Sigmoid colon (tissue), 7 donors: ENCODE measurements around the gene UROC1. TPM values are rescaled to one million over a fixed set of nuclear protein-coding genes. Genes with fewer than 3 reads are reported as not detected.

Experiments
- DNase-seq: peaks from one replicate; pipeline ENCODE4 v3.0.0-alpha.2; 2019
- H3K27ac ChIP-seq, 4 donors: fragments of 200-600 bp; sonication (generic); one replicate each; pipeline ENCODE4 v1.5.1; 2016 to 2019; ENCODE audit warnings: mild to moderate bottlenecking in 1 of 4
- H3K27me3 ChIP-seq, 3 donors: fragments of 200-600 bp; sonication (generic); one replicate each; pipeline ENCODE4 v1.5.1; 2019; ENCODE audit warnings: mild to moderate bottlenecking in 1 of 3
- H3K36me3 ChIP-seq, 4 donors: fragments of 200-600 bp; sonication (generic); one replicate each; pipeline ENCODE4 v1.5.1; 2016 to 2019
- H3K4me1 ChIP-seq, 4 donors: fragments of 200-600 bp; sonication (generic); one replicate each; pipeline ENCODE4 v1.5.1; 2017 to 2019
- H3K4me3 ChIP-seq, 4 donors: fragments of 200-600 bp; sonication (generic); one replicate each; pipeline ENCODE4 v1.5.1; 2017 to 2019; ENCODE audit warnings: mild to moderate bottlenecking in 2 of 4, moderate library complexity in 1 of 4
- H3K9me3 ChIP-seq, 4 donors: fragments of 200-600 bp in 3 of 4; sonication (generic) in 3 of 4; one replicate each; pipeline versions ENCODE4 v1.5.1 to v1.6.1; 2013 to 2019
- CTCF ChIP-seq, 4 experiments: fragments of 450-650 bp in 3 of 4; fragments of 200-600 bp in 1 of 4; IDR thresholded peaks; one replicate each; pipeline ENCODE4 v1.5.1; 2016 to 2019; ENCODE audit warnings: antibody characterized with exemption in 4 of 4, mild to moderate bottlenecking in 3 of 4, moderate library complexity in 2 of 4
- EP300 ChIP-seq, 4 donors: sonication (generic); formaldehyde crosslinking; IDR thresholded peaks; one replicate each; pipeline ENCODE4 v1.6.1; 2017; ENCODE audit warnings: antibody characterized with exemption in 4 of 4
- POLR2A ChIP-seq, 2 donors: fragments of 450-650 bp; IDR thresholded peaks; one replicate each; pipeline ENCODE4 v1.6.1; 2016; ENCODE audit warnings: antibody characterized with exemption in 2 of 2, mild to moderate bottlenecking in 2 of 2, moderate library complexity in 2 of 2
- POLR2AphosphoS5 ChIP-seq, 4 donors: sonication (generic); formaldehyde crosslinking; IDR thresholded peaks; one replicate each; pipeline ENCODE4 v1.6.1; 2017; ENCODE audit warnings: antibody characterized with exemption in 4 of 4
- WGBS, 2 donors: extraction: QIAGEN DNeasy Blood & Tissue Kit; methylation state at CpG; one replicate each; pipeline ENCODE4 v1.1.7; 2013; 5-methylcytosine and 5-hydroxymethylcytosine counted together
- intact Hi-C: fragments of 100-400 bp; cut with DNase I; formaldehyde crosslinking; loops from one replicate; pipeline ENCODE4 v1.15.1; 2023
- polyA plus RNA-seq, 3 donors: library from polyadenylated mRNA; stranded (reverse); fragments of 200-250 nt; gene quantifications; one replicate each; pipeline ENCODE4 v1.2.3, GENCODE V29; 2013
- total RNA-seq, 4 donors: library from RNA; depleted of rRNA; stranded (reverse); fragments of >200 nt; gene quantifications; one replicate each; pipeline ENCODE4 v1.1.0, GENCODE V29; 2016
- donor health status: healthy with polysubstance abuse.
- donor health status: Bipolar disorder and iron deficiency.
- donor health status: healthy.

Gene UROC1
- total and polyA plus RNA-seq, 7 donors: 0.03 TPM; not detected in 6

- Histone ChIP-seq H3K27me3 (no peaks in the 10 kb centered on the region), H3K4me1 (peaks cover 0 to 12% (median 7%) of the 10 kb centered on the region in 4 donors), H3K27ac (no peak overlapping the region), H3K9me3 (no peaks in the 10 kb centered on the region), H3K36me3 (peaks cover 11 to 41% (median 23%) of the 10 kb centered on the region in 4 donors), H3K4me3 (no peak overlapping the region)
- TF ChIP-seq POLR2AphosphoS5 (IDR thresholded peaks at IDR 0.05) (no peak), POLR2A (IDR thresholded peaks at IDR 0.05) (no peak)
- intact Hi-C loops: no loop called here
- WGBS, 2 donors: 96 to 97% methylated on average over 2 of the region's 2 CpGs
- DNase-seq: no peak
These were observed 70.8 kb downstream of the UROC1 start for GRCh38 chr3:126446791-126447190.

- H3K36me3 ChIP-seq: peaks cover 7 to 41% (median 20%) of the 10 kb centered on the region in 4 donors
- H3K4me1 ChIP-seq: peaks cover 0 to 12% (median 7%) of the 10 kb centered on the region in 4 donors
- H3K27me3 ChIP-seq: no peaks in the 10 kb centered on the region
- DNase-seq: peak; percentile 48
- no peak overlapping the region for H3K4me3 ChIP-seq
- H3K9me3 ChIP-seq: no peaks in the 10 kb centered on the region
- WGBS, 2 donors: 94 to 97% methylated on average over 8 of the region's 8 CpGs
- intact Hi-C loops: no loop called here
- TF ChIP-seq POLR2AphosphoS5 (IDR thresholded peaks at IDR 0.05) (no peak), CTCF (IDR thresholded peaks at IDR 0.05) (no peak)
- no peak overlapping the region for H3K27ac ChIP-seq
These were observed 71.3 kb downstream of the UROC1 start for GRCh38 chr3:126446301-126446700.

- WGBS, 2 donors: 65 to 82% methylated on average over 5 of the region's 5 CpGs
- intact Hi-C loops: no loop called here
- no peak overlapping the region for H3K27ac ChIP-seq
- TF ChIP-seq POLR2AphosphoS5 (IDR thresholded peaks at IDR 0.05): no peak
- TF ChIP-seq POLR2A (IDR thresholded peaks at IDR 0.05): no peak
- no peak for TF ChIP-seq CTCF (IDR thresholded peaks at IDR 0.05)
- no peak for TF ChIP-seq EP300 (IDR thresholded peaks at IDR 0.05)
- no peak overlapping the region for H3K4me3 ChIP-seq
- H3K4me1 ChIP-seq: peaks cover 0 to 12% (median 7%) of the 10 kb centered on the region in 4 donors
- no peaks in the 10 kb centered on the region for H3K9me3 ChIP-seq
- peak; percentile 44 for DNase-seq
- H3K36me3 ChIP-seq: peaks cover 0 to 41% (median 21%) of the 10 kb centered on the region in 4 donors
- no peaks in the 10 kb centered on the region for H3K27me3 ChIP-seq
These were observed 72.1 kb downstream of the UROC1 start for GRCh38 chr3:126445506-126445905.

GRCh38 chr3:126442856-126443242, 74.7 kb downstream of the UROC1 start:
- no peak overlapping the region for H3K27ac ChIP-seq
- H3K36me3 ChIP-seq: peaks cover 0 to 40% (median 8%) of the 10 kb centered on the region in 4 donors
- no peak overlapping the region for H3K4me3 ChIP-seq
- WGBS, 2 donors: 88 to 90% methylated on average over 3 of the region's 3 CpGs
- no peaks in the 10 kb centered on the region for H3K27me3 ChIP-seq
- intact Hi-C loops: no loop called here
- DNase-seq: peak; percentile 44
- TF ChIP-seq CTCF (IDR thresholded peaks at IDR 0.05) (no peak), POLR2AphosphoS5 (IDR thresholded peaks at IDR 0.05) (no peak), POLR2A (IDR thresholded peaks at IDR 0.05) (no peak), EP300 (IDR thresholded peaks at IDR 0.05) (no peak)
- H3K4me1 ChIP-seq: peaks cover 0 to 11% (median 7%) of the 10 kb centered on the region in 4 donors
- H3K9me3 ChIP-seq: no peaks in the 10 kb centered on the region

GRCh38 chr3:126442094-126442855, 75.3 kb downstream of the UROC1 start:
- DNase-seq: peak; percentile 71
- Histone ChIP-seq H3K4me1 (peaks cover 0 to 5% (median 1%) of the 10 kb centered on the region in 4 donors), H3K27ac (no peak overlapping the region), H3K4me3 (no peak overlapping the region), H3K9me3 (no peaks in the 10 kb centered on the region), H3K36me3 (peaks cover 0 to 44% (median 9%) of the 10 kb centered on the region in 4 donors), H3K27me3 (no peaks in the 10 kb centered on the region)
- WGBS, 2 donors: 89 to 94% methylated on average over 13 of the region's 13 CpGs
- intact Hi-C loops: no loop called here
- TF ChIP-seq POLR2A (IDR thresholded peaks at IDR 0.05) (no peak), CTCF (IDR thresholded peaks at IDR 0.05) (no peak), POLR2AphosphoS5 (IDR thresholded peaks at IDR 0.05) (no peak), EP300 (IDR thresholded peaks at IDR 0.05) (no peak)
